IMR-90 (cell line): ENCODE data around the gene TF. TPM values are rescaled to one million over a fixed set of nuclear protein-coding genes. Genes with fewer than 3 reads are reported as not detected.

Source experiments
- ATAC-seq: fragments of 200-7000 bp; cut with Tn5 transposase; 2 replicates; pipeline ENCODE4 v1.9.1; 2020; ENCODE audit warnings: low read depth, mild to moderate bottlenecking, moderate library complexity
- BruUV-seq: library from RNA; stranded (reverse); fragments of 400-500 nt; replicated peaks from 2 replicates; lab custom pipeline; 2021; lab: Mats Ljungman, UMichigan
- CTCF ChIA-PET: fragments of 300-600 bp; formaldehyde crosslinking; extraction: SDS; loops from one replicate; lab custom pipeline; 2021; ENCODE audit warnings: antibody characterized with exemption; lab: Yijun Ruan, JAX
- POLR2A ChIA-PET: fragments of 300-600 bp; sonication (Branson Sonifier 250); formaldehyde crosslinking; loops from one replicate; lab custom pipeline; 2022; ENCODE audit warnings: antibody characterized with exemption; ENCODE audit not compliant: unreplicated experiment; lab: Charles Lee
- DNase-seq: peaks from one replicate; pipeline ENCODE4 v3.0.0; 2013
- H2AFZ ChIP-seq: replicated peaks from 2 replicates; pipeline ENCODE3; 2013; ENCODE audit warnings: low read length, mild to moderate bottlenecking; ENCODE audit not compliant: poor library complexity
- H2AK5ac ChIP-seq: 2 replicates; pipeline ENCODE4 v1.6.1; 2013; ENCODE audit warnings: low read depth, low read length, inconsistent platforms
- H2AK9ac ChIP-seq: replicated peaks from 2 replicates; pipeline ENCODE3; 2013; ENCODE audit warnings: mild to moderate bottlenecking, low read depth, low read length, moderate library complexity; ENCODE audit not compliant: poor library complexity
- H2BK120ac ChIP-seq: 2 replicates; pipeline ENCODE4 v1.6.1; 2013; ENCODE audit warnings: low read depth, low read length, inconsistent platforms
- H2BK15ac ChIP-seq: 3 replicates; pipeline ENCODE4 v1.6.1; 2013; ENCODE audit warnings: low read depth, low read length, inconsistent platforms
- H2BK20ac ChIP-seq: 2 replicates; pipeline ENCODE4 v1.6.1; 2013; ENCODE audit warnings: low read depth, mild to moderate bottlenecking, inconsistent platforms, low read length, moderate library complexity
- H2BK5ac ChIP-seq: 2 replicates; pipeline ENCODE4 v1.6.1; 2013; ENCODE audit warnings: mild to moderate bottlenecking, low read depth, low read length, inconsistent platforms; ENCODE audit not compliant: poor library complexity, severe bottlenecking
- H3K14ac ChIP-seq: replicated peaks from 2 replicates; pipeline ENCODE4 v1.6.1; 2013; ENCODE audit warnings: low read depth, low read length, inconsistent platforms
- H3K18ac ChIP-seq: 2 replicates; pipeline ENCODE4 v1.6.1; 2013; ENCODE audit warnings: low read depth, low read length, control low read depth
- H3K23ac ChIP-seq: 2 replicates; pipeline ENCODE4 v1.6.1; 2013; ENCODE audit warnings: low read depth, low read length, inconsistent platforms
- H3K27ac ChIP-seq: 2 replicates; pipeline ENCODE4 v1.5.1; 2013; ENCODE audit warnings: mild to moderate bottlenecking, control low read depth, low read length; ENCODE audit not compliant: insufficient read depth
- H3K27me3 ChIP-seq: 2 replicates; pipeline ENCODE4 v1.6.1; 2013; ENCODE audit warnings: low read length; ENCODE audit not compliant: control insufficient read depth, insufficient read depth
- H3K36me3 ChIP-seq: 2 replicates; pipeline ENCODE4 v1.6.1; 2013; ENCODE audit warnings: low read length, mixed read lengths; ENCODE audit not compliant: control insufficient read depth, insufficient read depth
- H3K4ac ChIP-seq: 2 replicates; pipeline ENCODE4 v1.6.1; 2013; ENCODE audit warnings: low read depth, low read length, inconsistent platforms
- H3K4me1 ChIP-seq: 2 replicates; pipeline ENCODE4 v1.6.1; 2013; ENCODE audit warnings: low read length, mixed read lengths; ENCODE audit not compliant: control insufficient read depth, insufficient read depth
- H3K4me2 ChIP-seq: 2 replicates; pipeline ENCODE4 v1.6.1; 2013; ENCODE audit warnings: low read depth, mild to moderate bottlenecking, control low read depth, low read length, moderate library complexity
- H3K4me3 ChIP-seq: 2 replicates; pipeline ENCODE4 v1.5.1; 2013; ENCODE audit warnings: low read depth, mild to moderate bottlenecking, control low read depth, low read length, moderate library complexity; ENCODE audit not compliant: insufficient read depth
- H3K56ac ChIP-seq: 2 replicates; pipeline ENCODE4 v1.6.1; 2013; ENCODE audit warnings: low read length, inconsistent platforms; ENCODE audit not compliant: insufficient read depth; ENCODE audit errors: extremely low read depth
- H3K79me1 ChIP-seq, 2 experiments: 2 replicates each; pipeline ENCODE4 v1.6.1; 2013; ENCODE audit warnings: low read length in 2 of 2, inconsistent platforms in 1 of 2, low read depth in 1 of 2
- H3K9ac ChIP-seq: 2 replicates; pipeline ENCODE4 v1.6.1; 2013; ENCODE audit warnings: low read depth, low read length, control low read depth
- H3K9me1 ChIP-seq: 2 replicates; pipeline ENCODE4 v1.6.1; 2013; ENCODE audit warnings: low read length, inconsistent platforms; ENCODE audit not compliant: insufficient read depth
- H3K9me3 ChIP-seq: 2 replicates; pipeline ENCODE4 v1.6.1; 2013; ENCODE audit warnings: low read length; ENCODE audit not compliant: control insufficient read depth, insufficient read depth
- H4K20me1 ChIP-seq: 2 replicates; pipeline ENCODE4 v1.6.1; 2013; ENCODE audit warnings: low read length, inconsistent platforms; ENCODE audit not compliant: insufficient read depth
- H4K5ac ChIP-seq: 2 replicates; pipeline ENCODE4 v1.6.1; 2013; ENCODE audit warnings: mild to moderate bottlenecking, low read depth, low read length, control low read depth
- H4K8ac ChIP-seq, 2 experiments: 2 replicates each; pipeline ENCODE4 v1.6.1; 2013; ENCODE audit warnings: low read depth in 2 of 2, low read length in 2 of 2, control low read depth in 1 of 2, inconsistent platforms in 1 of 2
- H4K91ac ChIP-seq: 2 replicates; pipeline ENCODE4 v1.6.1; 2013; ENCODE audit warnings: low read depth, low read length, inconsistent platforms; ENCODE audit not compliant: insufficient read depth
- BHLHE40 ChIP-seq: fragments of 150-350 bp; IDR thresholded peaks from 2 replicates; pipeline ENCODE4 v1.6.1; 2016; ENCODE audit warnings: mild to moderate bottlenecking, low read depth, low read length
- CEBPB ChIP-seq: IDR thresholded peaks from 2 replicates; pipeline ENCODE4 v1.6.1; 2012; ENCODE audit warnings: low read depth, low read length, improper control_type of control experiment
- MAZ ChIP-seq: IDR thresholded peaks from 2 replicates; pipeline ENCODE4 v1.6.1; 2012; ENCODE audit warnings: low read depth, mild to moderate bottlenecking, low read length, improper control_type of control experiment, moderate library complexity, borderline replicate concordance
- RCOR1 ChIP-seq: IDR thresholded peaks from 2 replicates; pipeline ENCODE4 v1.6.1; 2012; ENCODE audit warnings: mild to moderate bottlenecking, low read length, improper control_type of control experiment; ENCODE audit not compliant: insufficient replicate concordance
- SMC3 ChIP-seq: fragments of 150-350 bp; IDR thresholded peaks from 2 replicates; pipeline ENCODE4 v1.6.1; 2016; ENCODE audit warnings: low read depth, mild to moderate bottlenecking, antibody characterized with exemption, low read length, moderate library complexity
- WGBS, 2 experiments: methylation state at CpG; one replicate each; pipeline versions ENCODE4 v1.1.5 to v1.1.7; 2013; ENCODE audit warnings: missing lambda C conversion rate in 2 of 2; ENCODE audit not compliant: insufficient read length in 1 of 2; ENCODE audit errors: extremely low coverage in 2 of 2; 5-methylcytosine and 5-hydroxymethylcytosine counted together
- dilution Hi-C: fragments of 300-500 bp; cut with HindIII; formaldehyde crosslinking; loops from one replicate; pipeline ENCODE4 v1.14.3; 2018; ENCODE audit warnings: low sequenced_read_pairs; ENCODE audit not compliant: unreplicated experiment
- in situ Hi-C: fragments of 300-500 bp; cut with MboI; formaldehyde crosslinking; loops from 3 replicates; pipeline ENCODE4 v1.14.3; 2019; ENCODE audit warnings: low sequenced_read_pairs, inconsistent platforms, mixed read lengths
- intact Hi-C: fragments of 100-400 bp; cut with micrococcal nuclease; formaldehyde crosslinking; loops from 2 replicates; pipeline ENCODE4 v1.10.0; 2022
- polyA plus RNA-seq, 3 experiments: library from polyadenylated mRNA; depleted of rRNA; stranded (reverse); fragments of >200 nt; gene quantifications; 2 replicates each; pipeline ENCODE4 v1.2.3, GENCODE V29; 2012; ENCODE audit warnings: low replicate concordance in 1 of 3
- total RNA-seq: library from RNA; depleted of rRNA; stranded (reverse); fragments of >200 nt; gene quantifications from 2 replicates; pipeline ENCODE4 v1.2.3, GENCODE V29; 2012

The TF gene
- total and polyA plus RNA-seq, 2 of the 4 experiments (the other 2 are of a cell fraction) = 0.07 TPM; not detected in 1

GRCh38 chr3:133804896-133805295 lies 58.7 kb downstream of the TF start:
- no TSS peak for BruUV-seq
- Histone ChIP-seq H3K56ac (no peak overlapping the region), H3K27me3 (peaks cover 2% of the 10 kb centered on the region; the same call in 1 of the 2 replicates), H4K5ac (no peak overlapping the region), H3K4me3 (no peak overlapping the region), H2AK9ac (no peak overlapping the region), H2AK5ac (no peak overlapping the region), H4K91ac (no peak overlapping the region), H3K4me1 (no peaks in the 10 kb centered on the region), H3K9ac (no peak overlapping the region), H3K9me1 (peaks cover 4% of the 10 kb centered on the region; the same call in 1 of the 2 replicates), H3K18ac (no peak overlapping the region), H2BK5ac (no peak overlapping the region), H2BK20ac (no peak overlapping the region), H3K9me3 (no peaks in the 10 kb centered on the region), H4K8ac (peak overlapping the region; percentile 27 to 67; a peak in 2 of 4 replicates), H4K20me1 (no peaks in the 10 kb centered on the region), H2BK15ac (no peak overlapping the region), H2BK120ac (no peak overlapping the region), H3K27ac (no peak overlapping the region), H3K79me1 (peaks cover 0 to 15% of the 10 kb centered on the region in 2 experiments; a peak in 2 of 4 replicates), H3K23ac (no peak overlapping the region), H2AFZ (peak overlapping the region; percentile 97), H3K14ac (no peak overlapping the region), H3K4ac (no peak overlapping the region), H3K36me3 (peaks cover 1% of the 10 kb centered on the region; the same call in 1 of the 2 replicates), H3K4me2 (no peak overlapping the region)
- ChIA-PET POLR2A (no interaction called here), CTCF (no interaction called here)
- TF ChIP-seq MAZ = no peak
- TF ChIP-seq CEBPB = no peak
- TF ChIP-seq BHLHE40 = no peak
- TF ChIP-seq RCOR1 = no peak
- TF ChIP-seq SMC3 = no peak
- dilution Hi-C loops (no loop called here), intact Hi-C loops (loop anchor here (1.0 to 10.0 kb wide), 4 partner anchors 143 to 1073 kb away; partner anchors contain the start of gene CDV3), in situ Hi-C loops (loop anchor here (25.0 kb wide), 2 partner anchors 343 to 682 kb away; partner anchors contain the start of genes ANAPC13 and CEP63)
- DNase-seq = no peak
- 50% methylated on average over 1 of the region's 4 CpGs; no CpG with 5 or more reads in 1 of the 2 experiments for WGBS, 2 experiments
- no peak for ATAC-seq
